Vagina (tissue), 2 donors: ENCODE data around the gene TIAM2.

Source experiments
- POLR2A ChIP-seq, 2 donors: fragments of 450-650 bp; IDR thresholded peaks; one replicate each; pipeline ENCODE4 v1.6.1; 2017; ENCODE audit warnings: antibody characterized with exemption in 2 of 2, mild to moderate bottlenecking in 2 of 2, moderate library complexity in 2 of 2
- TF ChIP-seq, protein P1 (sequence below), 3 experiments: fragments of 450-650 bp in 2 of 3; fragments of 200-600 bp in 1 of 3; sonication (generic) in 1 of 3; IDR thresholded peaks; one replicate each; pipeline ENCODE4 v1.5.1; 2017 to 2019; ENCODE audit warnings: antibody characterized with exemption in 3 of 3, mild to moderate bottlenecking in 2 of 3, moderate library complexity in 2 of 3

- TF ChIP-seq, protein P1, sequence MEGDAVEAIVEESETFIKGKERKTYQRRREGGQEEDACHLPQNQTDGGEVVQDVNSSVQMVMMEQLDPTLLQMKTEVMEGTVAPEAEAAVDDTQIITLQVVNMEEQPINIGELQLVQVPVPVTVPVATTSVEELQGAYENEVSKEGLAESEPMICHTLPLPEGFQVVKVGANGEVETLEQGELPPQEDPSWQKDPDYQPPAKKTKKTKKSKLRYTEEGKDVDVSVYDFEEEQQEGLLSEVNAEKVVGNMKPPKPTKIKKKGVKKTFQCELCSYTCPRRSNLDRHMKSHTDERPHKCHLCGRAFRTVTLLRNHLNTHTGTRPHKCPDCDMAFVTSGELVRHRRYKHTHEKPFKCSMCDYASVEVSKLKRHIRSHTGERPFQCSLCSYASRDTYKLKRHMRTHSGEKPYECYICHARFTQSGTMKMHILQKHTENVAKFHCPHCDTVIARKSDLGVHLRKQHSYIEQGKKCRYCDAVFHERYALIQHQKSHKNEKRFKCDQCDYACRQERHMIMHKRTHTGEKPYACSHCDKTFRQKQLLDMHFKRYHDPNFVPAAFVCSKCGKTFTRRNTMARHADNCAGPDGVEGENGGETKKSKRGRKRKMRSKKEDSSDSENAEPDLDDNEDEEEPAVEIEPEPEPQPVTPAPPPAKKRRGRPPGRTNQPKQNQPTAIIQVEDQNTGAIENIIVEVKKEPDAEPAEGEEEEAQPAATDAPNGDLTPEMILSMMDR (IDR thresholded peaks at IDR 0.05) = no peak
- TF ChIP-seq POLR2A (IDR thresholded peaks at IDR 0.05) = no peak
Observed at GRCh38 chr6:155123520-155123919, 128.4 kb downstream of the TIAM2 start.
